Astrocyte (in vitro differentiated cells and primary cell): ENCODE measurements around the gene ST3GAL4. TPM values are rescaled to one million over a fixed set of nuclear protein-coding genes. Genes with fewer than 3 reads are reported as not detected.

ENCODE experiments used
- DNase-seq: peaks from one replicate; pipeline ENCODE4 v3.0.0-alpha.2; 2010; ENCODE audit warnings: low read depth
- FAIRE-seq: peaks from 2 replicates; lab custom pipeline; 2011; peaks lifted over from hg19 to GRCh38; lab: Jason Lieb, UNC
- H2AFZ ChIP-seq: 2 replicates; pipeline ENCODE4 v1.6.0; 2012; ENCODE audit warnings: low read depth, low read length, inconsistent platforms
- H3K27ac ChIP-seq: 2 replicates; pipeline ENCODE4 v1.5.1; 2011; ENCODE audit warnings: low read depth, low read length, inconsistent platforms
- H3K27me3 ChIP-seq: 2 replicates; pipeline ENCODE4 v1.6.0; 2011; ENCODE audit warnings: low read length, inconsistent platforms; ENCODE audit not compliant: insufficient read depth
- H3K36me3 ChIP-seq: 2 replicates; pipeline ENCODE4 v1.5.1; 2011; ENCODE audit warnings: low read length, inconsistent platforms; ENCODE audit not compliant: insufficient read depth
- H3K4me1 ChIP-seq: 2 replicates; pipeline ENCODE4 v1.5.1; 2011; ENCODE audit warnings: low read length, inconsistent platforms; ENCODE audit not compliant: insufficient read depth
- H3K4me2 ChIP-seq: 2 replicates; pipeline ENCODE4 v1.6.0; 2012; ENCODE audit warnings: low read length, inconsistent platforms
- H3K4me3 ChIP-seq: 2 replicates; pipeline ENCODE4 v1.5.1; 2011; ENCODE audit warnings: low read depth, mild to moderate bottlenecking, low read length, inconsistent platforms; ENCODE audit not compliant: insufficient read depth
- H3K79me2 ChIP-seq: 2 replicates; pipeline ENCODE4 v1.6.0; 2012; ENCODE audit warnings: mild to moderate bottlenecking, low read length, inconsistent platforms; ENCODE audit not compliant: insufficient read depth
- H3K9ac ChIP-seq: 2 replicates; pipeline ENCODE4 v1.6.0; 2012; ENCODE audit warnings: mild to moderate bottlenecking, low read length, inconsistent platforms
- H3K9me3 ChIP-seq: 2 replicates; pipeline ENCODE4 v1.5.1; 2012; ENCODE audit warnings: low read depth, mild to moderate bottlenecking, low read length, inconsistent platforms; ENCODE audit not compliant: insufficient read depth
- H4K20me1 ChIP-seq: 2 replicates; pipeline ENCODE4 v1.6.0; 2012; ENCODE audit warnings: low read length, inconsistent platforms; ENCODE audit not compliant: insufficient read depth
- H3K27ac Mint-ChIP-seq: one replicate; pipeline ENCODE4 v1.8.0; 2021; ENCODE audit warnings: mild to moderate bottlenecking, mixed read lengths; ENCODE audit not compliant: unreplicated experiment
- H3K27me3 Mint-ChIP-seq: one replicate; pipeline ENCODE4 v1.8.0; 2021; ENCODE audit warnings: low read depth, mixed read lengths; ENCODE audit not compliant: unreplicated experiment
- H3K36me3 Mint-ChIP-seq: one replicate; pipeline ENCODE4 v1.8.0; 2021; ENCODE audit warnings: low read depth, mixed read lengths; ENCODE audit not compliant: unreplicated experiment
- H3K4me1 Mint-ChIP-seq: one replicate; pipeline ENCODE4 v1.8.0; 2021; ENCODE audit warnings: low read depth, mixed read lengths; ENCODE audit not compliant: unreplicated experiment
- H3K4me3 Mint-ChIP-seq: one replicate; pipeline ENCODE4 v1.8.0; 2021; ENCODE audit warnings: mild to moderate bottlenecking, moderate library complexity, mixed read lengths; ENCODE audit not compliant: unreplicated experiment
- H3K9me3 Mint-ChIP-seq: one replicate; pipeline ENCODE4 v1.8.0; 2021; ENCODE audit warnings: mild to moderate bottlenecking, mixed read lengths; ENCODE audit not compliant: unreplicated experiment
- EZH2 ChIP-seq: IDR thresholded peaks from 2 replicates; pipeline ENCODE4 v1.6.1; 2012; ENCODE audit warnings: mild to moderate bottlenecking, low read length, inconsistent platforms; ENCODE audit not compliant: insufficient read depth
- total RNA-seq: library from RNA; stranded (reverse); gene quantifications from 2 replicates; pipeline ENCODE4 v1.2.1, GENCODE V29; 2021
- TF ChIP-seq, protein P1 (sequence below): IDR thresholded peaks from 2 replicates; pipeline ENCODE4 v1.5.1; 2011; ENCODE audit warnings: low read depth, mild to moderate bottlenecking, inconsistent platforms, low read length, moderate library complexity; ENCODE audit not compliant: insufficient read depth

Gene ST3GAL4
- total RNA-seq, 1 donor from 2014 or later: 12.2 TPM

DNA sequence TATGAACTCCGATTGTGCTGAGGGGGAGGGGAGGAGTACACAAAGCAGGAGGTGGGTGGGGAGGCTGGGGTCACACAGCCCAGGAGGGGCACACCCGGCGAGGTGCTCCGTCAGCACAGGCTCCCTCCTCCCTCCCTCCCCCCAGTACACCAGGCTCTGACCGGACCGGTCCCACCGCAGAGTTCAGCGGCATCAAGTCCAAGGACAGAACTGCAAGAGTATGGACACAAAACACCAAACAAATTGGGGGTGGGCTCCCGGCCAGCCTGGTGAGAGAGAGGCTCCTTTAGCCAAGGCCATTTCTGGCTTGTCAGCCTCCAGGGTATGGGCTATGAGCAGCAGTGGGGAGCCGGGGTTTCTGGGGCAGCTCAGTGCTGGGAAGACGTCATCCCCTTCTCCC lies 68.3 kb downstream of the ST3GAL4 start:
- Histone ChIP-seq H3K4me1 (no peaks in the 10 kb centered on the region), H4K20me1 (no peaks in the 10 kb centered on the region), H3K9me3 (no peaks in the 10 kb centered on the region), H3K36me3 (no peaks in the 10 kb centered on the region), H3K27me3 (no peaks in the 10 kb centered on the region), H3K4me3 (no peak overlapping the region), H3K79me2 (no peaks in the 10 kb centered on the region), H3K4me2 (no peak overlapping the region), H2AFZ (no peak overlapping the region), H3K9ac (no peak overlapping the region), H3K27ac (no peak overlapping the region)
- Mint-ChIP-seq H3K27me3 (peaks cover 10% of the 10 kb centered on the region), H3K4me3 (no peak overlapping the region), H3K9me3 (no peaks in the 10 kb centered on the region), H3K27ac (no peak overlapping the region), H3K36me3 (peaks cover 7% of the 10 kb centered on the region), H3K4me1 (peaks cover 9% of the 10 kb centered on the region)
- TF ChIP-seq, protein P1, sequence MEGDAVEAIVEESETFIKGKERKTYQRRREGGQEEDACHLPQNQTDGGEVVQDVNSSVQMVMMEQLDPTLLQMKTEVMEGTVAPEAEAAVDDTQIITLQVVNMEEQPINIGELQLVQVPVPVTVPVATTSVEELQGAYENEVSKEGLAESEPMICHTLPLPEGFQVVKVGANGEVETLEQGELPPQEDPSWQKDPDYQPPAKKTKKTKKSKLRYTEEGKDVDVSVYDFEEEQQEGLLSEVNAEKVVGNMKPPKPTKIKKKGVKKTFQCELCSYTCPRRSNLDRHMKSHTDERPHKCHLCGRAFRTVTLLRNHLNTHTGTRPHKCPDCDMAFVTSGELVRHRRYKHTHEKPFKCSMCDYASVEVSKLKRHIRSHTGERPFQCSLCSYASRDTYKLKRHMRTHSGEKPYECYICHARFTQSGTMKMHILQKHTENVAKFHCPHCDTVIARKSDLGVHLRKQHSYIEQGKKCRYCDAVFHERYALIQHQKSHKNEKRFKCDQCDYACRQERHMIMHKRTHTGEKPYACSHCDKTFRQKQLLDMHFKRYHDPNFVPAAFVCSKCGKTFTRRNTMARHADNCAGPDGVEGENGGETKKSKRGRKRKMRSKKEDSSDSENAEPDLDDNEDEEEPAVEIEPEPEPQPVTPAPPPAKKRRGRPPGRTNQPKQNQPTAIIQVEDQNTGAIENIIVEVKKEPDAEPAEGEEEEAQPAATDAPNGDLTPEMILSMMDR: no peak
- no peak for TF ChIP-seq EZH2
- no peak for DNase-seq
- no peak for FAIRE-seq

GRCh38 chr11:126424471-126425039 lies 69.1 kb downstream of the ST3GAL4 start:
- H3K27ac Mint-ChIP-seq: no peak overlapping the region

DNA sequence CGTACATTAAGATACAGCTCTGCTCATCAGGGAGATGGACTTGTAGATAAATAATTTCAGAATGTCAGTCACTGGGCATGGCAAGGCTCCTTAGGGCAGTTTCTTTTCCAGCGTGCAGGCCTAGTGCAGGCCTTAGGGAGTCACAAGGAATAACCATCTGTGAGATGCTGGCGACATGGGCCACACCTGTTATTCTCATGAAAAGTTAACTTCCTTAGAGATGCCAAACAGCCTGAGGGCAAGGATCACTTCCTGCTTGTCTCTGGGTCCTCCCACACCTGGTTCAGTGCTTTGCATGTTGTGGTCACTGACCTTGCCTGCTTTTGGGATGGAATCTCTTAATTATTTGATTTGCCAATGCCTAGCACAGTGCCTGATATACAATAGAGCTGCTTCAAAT lies 70.6 kb downstream of the ST3GAL4 start:
- H3K36me3 Mint-ChIP-seq: peaks cover 6% of the 10 kb centered on the region
- H3K79me2 ChIP-seq: no peaks in the 10 kb centered on the region

More at GRCh38 chr11:126424471-126425039, 69.1 kb downstream of the ST3GAL4 start:
- no peaks in the 10 kb centered on the region for H3K27me3 ChIP-seq
- H3K4me2 ChIP-seq: no peak overlapping the region
- H3K27ac ChIP-seq: no peak overlapping the region
- no peak overlapping the region for H2AFZ ChIP-seq
- Mint-ChIP-seq H3K4me3 (no peak overlapping the region), H3K9me3 (no peaks in the 10 kb centered on the region), H3K4me1 (peaks cover 9% of the 10 kb centered on the region), H3K36me3 (peaks cover 7% of the 10 kb centered on the region), H3K27me3 (peaks cover 10% of the 10 kb centered on the region)
- H3K36me3 ChIP-seq: no peaks in the 10 kb centered on the region
- no peaks in the 10 kb centered on the region for H3K79me2 ChIP-seq
- no peak overlapping the region for H3K9ac ChIP-seq
- H3K9me3 ChIP-seq: no peaks in the 10 kb centered on the region
- no peaks in the 10 kb centered on the region for H3K4me1 ChIP-seq
- FAIRE-seq: no peak
- no peak for TF ChIP-seq EZH2
- TF ChIP-seq, protein P1: no peak
- no peaks in the 10 kb centered on the region for H4K20me1 ChIP-seq
- no peak overlapping the region for H3K4me3 ChIP-seq
- no peak for DNase-seq

More for the DNA sequence above, 70.6 kb downstream of the ST3GAL4 start:
- H3K36me3 ChIP-seq: no peaks in the 10 kb centered on the region
- H4K20me1 ChIP-seq: no peaks in the 10 kb centered on the region
- no peak overlapping the region for H3K4me3 ChIP-seq
- Mint-ChIP-seq H3K4me1 (peaks cover 4% of the 10 kb centered on the region), H3K27me3 (peaks cover 10% of the 10 kb centered on the region), H3K9me3 (no peaks in the 10 kb centered on the region), H3K27ac (no peak overlapping the region), H3K4me3 (no peak overlapping the region)
- no peaks in the 10 kb centered on the region for H3K9me3 ChIP-seq
- FAIRE-seq (no peak), DNase-seq (no peak)
- no peak overlapping the region for H2AFZ ChIP-seq
- no peaks in the 10 kb centered on the region for H3K4me1 ChIP-seq
- H3K27ac ChIP-seq: no peak overlapping the region
- no peaks in the 10 kb centered on the region for H3K27me3 ChIP-seq
- no peak overlapping the region for H3K4me2 ChIP-seq
- TF ChIP-seq EZH2: no peak
- H3K9ac ChIP-seq: no peak overlapping the region
